Fibroblast of lung (primary cell): Measurements from ENCODE around the gene SORD. TPM values are rescaled to one million over a fixed set of nuclear protein-coding genes. Genes with fewer than 3 reads are reported as not detected.
"Not testable (repeated sequence)": the region's sequence is repeated elsewhere in the genome, so short reads cannot be mapped to it uniquely, and the experiment has no call there.

Experiments
- DNase-seq, 2 donors: peaks; one replicate each; pipeline versions ENCODE4 v3.0.0 to v3.0.0-alpha.2; 2010; ENCODE audit warnings: low read depth in 2 of 2
- H2AFZ ChIP-seq: 2 replicates; pipeline ENCODE4 v1.5.1; 2012; ENCODE audit warnings: low read length, control low read depth, inconsistent platforms
- H3K27ac ChIP-seq: 2 replicates; pipeline ENCODE4 v1.5.1; 2011; ENCODE audit warnings: low read length, control low read depth; ENCODE audit not compliant: insufficient read depth
- H3K27me3 ChIP-seq: 2 replicates; pipeline ENCODE4 v1.5.1; 2011; ENCODE audit warnings: mild to moderate bottlenecking, low read length; ENCODE audit not compliant: control insufficient read depth, insufficient read depth
- H3K36me3 ChIP-seq: 2 replicates; pipeline ENCODE4 v1.5.1; 2011; ENCODE audit warnings: low read length; ENCODE audit not compliant: control insufficient read depth, insufficient read depth
- H3K4me1 ChIP-seq: 2 replicates; pipeline ENCODE4 v1.5.1; 2011; ENCODE audit warnings: low read length; ENCODE audit not compliant: control insufficient read depth, insufficient read depth; ENCODE audit errors: extremely low read depth
- H3K4me2 ChIP-seq: 2 replicates; pipeline ENCODE4 v1.5.1; 2011; ENCODE audit warnings: low read length, control low read depth; ENCODE audit not compliant: insufficient read depth; ENCODE audit errors: extremely low read depth
- H3K4me3 ChIP-seq, 4 experiments: fragments of 200-600 bp in 1 of 4; sonication (generic) in 1 of 4; replicated peaks in 1 of 4; 2 replicates each; pipeline ENCODE4 v1.5.1; 2011 to 2016; ENCODE audit warnings: low read length in 4 of 4, low read depth in 3 of 4, mild to moderate bottlenecking in 3 of 4, control low read depth in 2 of 4, inconsistent platforms in 1 of 4, mixed read lengths in 1 of 4; ENCODE audit not compliant: insufficient read depth in 1 of 4; ENCODE audit errors: control extremely low read depth in 1 of 4
- H3K79me2 ChIP-seq: 2 replicates; pipeline ENCODE4 v1.5.1; 2012; ENCODE audit warnings: mild to moderate bottlenecking, low read length, inconsistent platforms; ENCODE audit not compliant: control insufficient read depth, insufficient read depth
- H3K9ac ChIP-seq: 2 replicates; pipeline ENCODE4 v1.5.1; 2011; ENCODE audit warnings: mild to moderate bottlenecking, low read length, control low read depth; ENCODE audit not compliant: insufficient read depth
- H3K9me3 ChIP-seq: 2 replicates; pipeline ENCODE4 v1.5.1; 2012; ENCODE audit warnings: low read depth, low read length; ENCODE audit not compliant: control insufficient read depth, insufficient read depth
- H4K20me1 ChIP-seq: 2 replicates; pipeline ENCODE4 v1.5.1; 2011; ENCODE audit warnings: low read length; ENCODE audit not compliant: control insufficient read depth, insufficient read depth; ENCODE audit errors: extremely low read depth
- EZH2 ChIP-seq: IDR thresholded peaks from 2 replicates; pipeline ENCODE4 v1.5.1; 2012; ENCODE audit warnings: low read length, control low read depth, mild to moderate bottlenecking; ENCODE audit errors: missing control alignments
- polyA plus RNA-seq, 2 donors: library from polyadenylated mRNA; depleted of rRNA in 1 of 2; stranded (reverse) in 1 of 2; unstranded in 1 of 2; fragments of >200 nt; gene quantifications; 2 replicates each; pipeline ENCODE4 v1.2.1, GENCODE V29; 2011 to 2012; ENCODE audit warnings: missing spikeins in 1 of 2
- total RNA-seq: library from RNA; depleted of rRNA; stranded (reverse); fragments of >200 nt; gene quantifications from 2 replicates; pipeline ENCODE4 v1.2.1, GENCODE V29; 2014
- TF ChIP-seq, protein P1 (sequence below), 2 donors: IDR thresholded peaks in 1 of 2; conservative IDR thresholded peaks in 1 of 2; 1 replicate in 1 of 2; 2 replicates in 1 of 2; pipeline ENCODE4 v1.5.1; 2011 to 2012; ENCODE audit warnings: low read length in 2 of 2, control low read depth in 1 of 2, inconsistent platforms in 1 of 2, low read depth in 1 of 2, mild to moderate bottlenecking in 1 of 2

SORD gene
- total and polyA plus RNA-seq, 2 donors (not counting 1 experiment from before 2014, with no cell fraction given), result 8.9 to 13.0 TPM

DNA sequence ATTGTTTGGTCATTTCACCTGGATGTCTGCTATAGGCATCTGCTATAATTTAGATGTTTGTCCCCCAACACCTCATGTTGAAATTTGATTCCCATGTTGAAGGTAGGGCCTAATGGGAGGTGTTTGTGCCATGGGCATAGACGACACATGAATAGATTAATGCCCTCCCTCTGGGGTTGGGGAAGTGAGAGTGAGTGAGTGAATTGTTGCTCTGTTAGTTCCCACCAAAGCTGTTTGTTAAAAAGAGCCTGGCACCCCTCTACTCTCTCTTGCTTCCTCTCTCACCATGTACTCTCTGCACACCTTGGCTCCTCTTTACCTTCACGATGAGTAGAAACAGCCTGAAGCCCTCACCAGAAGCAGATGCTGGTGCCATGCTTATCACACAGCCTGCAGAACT is 23.9 kb upstream of the SORD start:
- DNase-seq, result no peak
- Histone ChIP-seq H3K79me2 (no peaks in the 10 kb centered on the region), H3K9ac (no peak overlapping the region), H3K4me3 (no peak overlapping the region), H3K27ac (no peak overlapping the region), H2AFZ (no peak overlapping the region), H3K36me3 (no peaks in the 10 kb centered on the region), H3K9me3 (no peaks in the 10 kb centered on the region), H3K4me2 (no peak overlapping the region), H3K27me3 (no peaks in the 10 kb centered on the region), H4K20me1 (no peaks in the 10 kb centered on the region), H3K4me1 (no peaks in the 10 kb centered on the region)
- TF ChIP-seq EZH2, result no peak
- TF ChIP-seq, protein P1, sequence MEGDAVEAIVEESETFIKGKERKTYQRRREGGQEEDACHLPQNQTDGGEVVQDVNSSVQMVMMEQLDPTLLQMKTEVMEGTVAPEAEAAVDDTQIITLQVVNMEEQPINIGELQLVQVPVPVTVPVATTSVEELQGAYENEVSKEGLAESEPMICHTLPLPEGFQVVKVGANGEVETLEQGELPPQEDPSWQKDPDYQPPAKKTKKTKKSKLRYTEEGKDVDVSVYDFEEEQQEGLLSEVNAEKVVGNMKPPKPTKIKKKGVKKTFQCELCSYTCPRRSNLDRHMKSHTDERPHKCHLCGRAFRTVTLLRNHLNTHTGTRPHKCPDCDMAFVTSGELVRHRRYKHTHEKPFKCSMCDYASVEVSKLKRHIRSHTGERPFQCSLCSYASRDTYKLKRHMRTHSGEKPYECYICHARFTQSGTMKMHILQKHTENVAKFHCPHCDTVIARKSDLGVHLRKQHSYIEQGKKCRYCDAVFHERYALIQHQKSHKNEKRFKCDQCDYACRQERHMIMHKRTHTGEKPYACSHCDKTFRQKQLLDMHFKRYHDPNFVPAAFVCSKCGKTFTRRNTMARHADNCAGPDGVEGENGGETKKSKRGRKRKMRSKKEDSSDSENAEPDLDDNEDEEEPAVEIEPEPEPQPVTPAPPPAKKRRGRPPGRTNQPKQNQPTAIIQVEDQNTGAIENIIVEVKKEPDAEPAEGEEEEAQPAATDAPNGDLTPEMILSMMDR (conservative IDR thresholded peaks at IDR 0.05 in 1 of 2, IDR thresholded peaks at IDR 0.05 in 1 of 2; ENCODE audit: low read depth in 1 of 2, low read length in 2 of 2), result no peak

DNA sequence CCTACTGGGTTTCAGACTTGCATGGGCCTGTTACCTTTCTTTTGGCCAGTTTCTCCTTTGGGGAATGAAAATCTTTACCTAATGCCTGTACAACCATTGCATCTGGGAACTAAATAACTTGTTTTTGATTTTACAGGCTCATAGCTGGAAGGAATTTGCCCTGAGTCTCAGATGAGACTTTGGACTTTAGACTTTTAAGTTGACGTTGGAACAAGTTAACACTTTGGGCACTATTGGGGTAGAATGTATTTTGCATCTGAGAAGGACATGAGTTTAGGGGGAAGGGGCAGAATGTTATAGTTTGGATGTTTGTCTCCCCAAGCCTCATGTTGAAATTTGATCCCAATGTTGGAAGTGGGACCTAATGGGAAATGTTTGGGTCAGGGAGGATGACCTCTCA is 21.8 kb upstream of the SORD start:
- not testable (repeated sequence) for H3K27ac ChIP-seq, H3K4me1 ChIP-seq, H2AFZ ChIP-seq, H3K9me3 ChIP-seq, H3K27me3 ChIP-seq, H3K36me3 ChIP-seq, H4K20me1 ChIP-seq, H3K4me2 ChIP-seq, H3K79me2 ChIP-seq, H3K9ac ChIP-seq, H3K4me3 ChIP-seq, DNase-seq

DNA sequence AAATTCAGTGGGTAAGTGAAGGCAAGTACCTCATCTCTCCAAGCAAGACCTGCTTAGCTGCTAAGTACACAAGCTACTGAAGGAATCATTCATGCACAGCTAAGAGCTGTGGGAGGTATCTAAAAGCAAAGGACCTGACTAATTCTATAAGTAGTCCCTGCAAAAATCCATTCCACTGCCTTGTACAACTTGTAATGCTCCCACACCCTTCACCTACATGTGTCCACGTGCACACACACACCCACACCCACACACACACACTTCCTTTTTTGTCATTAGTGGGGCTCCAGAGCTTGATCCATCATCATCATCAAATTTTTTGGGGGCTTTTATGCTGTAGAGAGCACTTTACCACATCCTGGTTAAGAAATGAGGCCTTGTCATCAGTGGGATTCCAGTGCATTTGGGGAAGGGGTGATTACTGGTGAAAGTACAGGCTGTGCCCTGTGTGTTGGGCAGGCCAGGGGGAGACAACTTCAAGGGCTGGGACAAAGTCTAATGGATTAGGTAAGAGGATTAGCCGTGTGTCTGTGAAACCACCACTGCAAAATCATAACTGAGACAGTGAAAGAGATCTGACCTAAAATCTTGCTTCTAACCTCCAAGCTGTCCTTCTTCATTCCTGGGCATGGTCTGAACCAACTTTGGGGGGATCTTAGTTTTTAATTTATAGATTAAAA is 19.1 kb upstream of the SORD start:
- H3K9ac ChIP-seq, H3K27me3 ChIP-seq, H3K4me3 ChIP-seq, H3K9me3 ChIP-seq, H3K36me3 ChIP-seq, DNase-seq, H3K79me2 ChIP-seq, H4K20me1 ChIP-seq, H2AFZ ChIP-seq, H3K4me1 ChIP-seq, H3K4me2 ChIP-seq, H3K27ac ChIP-seq: not testable (repeated sequence)

DNA sequence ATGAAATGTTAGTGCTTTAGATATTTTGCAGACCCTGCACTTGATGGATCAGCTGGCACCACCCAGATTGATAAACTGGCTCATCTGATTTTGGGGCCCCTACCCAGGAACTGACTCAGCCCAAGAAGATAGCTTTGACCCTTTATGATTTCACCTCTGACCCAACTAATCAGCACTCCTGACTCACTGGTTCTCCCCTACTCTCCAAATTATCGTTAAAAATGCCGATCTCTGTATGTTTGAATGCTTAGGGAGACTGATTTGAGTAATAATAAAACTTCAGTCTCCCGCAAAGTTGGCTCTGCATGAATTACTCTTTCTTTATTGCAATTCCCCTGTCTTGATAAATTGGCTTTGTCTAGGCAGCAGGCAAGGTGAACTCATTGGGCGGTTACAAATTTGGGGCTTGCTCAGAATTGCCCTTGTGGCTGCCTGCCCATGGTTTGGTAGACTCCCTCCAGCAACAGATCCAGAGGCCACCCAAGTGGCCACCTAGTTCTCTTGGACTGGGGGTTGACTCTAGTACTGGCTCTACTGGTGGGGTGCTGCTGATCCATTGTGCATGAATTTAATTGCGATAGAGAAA is 18.3 kb upstream of the SORD start:
- H3K4me2 ChIP-seq, H3K4me3 ChIP-seq, H3K9me3 ChIP-seq, H3K79me2 ChIP-seq, H2AFZ ChIP-seq, H3K27ac ChIP-seq, H3K4me1 ChIP-seq, DNase-seq, H4K20me1 ChIP-seq, H3K27me3 ChIP-seq, H3K9ac ChIP-seq, H3K36me3 ChIP-seq: not testable (repeated sequence)
